NCI-H460 (cell line): ENCODE results near the gene MAP4K3. TPM values are rescaled to one million over a fixed set of nuclear protein-coding genes. Genes with fewer than 3 reads are reported as not detected.
A peak's percentile ranks its signal among the peaks of the same experiment; 100 is the strongest.

Source experiments
- DNase-seq: peaks from one replicate; pipeline ENCODE4 v3.0.0-alpha.2; 2016; ENCODE audit warnings: low read depth; ENCODE audit errors: extremely low read depth
- polyA plus RNA-seq: library from polyadenylated mRNA; depleted of rRNA; stranded (reverse); fragments of >200 nt; gene quantifications from 2 replicates; pipeline ENCODE4 v1.2.3, GENCODE V29; 2014; cell fraction: nucleus; rRNA removed
- total RNA-seq: library from RNA; depleted of rRNA; stranded (reverse); fragments of >200 nt; shearing (Covaris generic); gene quantifications from 2 replicates; pipeline ENCODE4 v1.2.3, GENCODE V29; 2014; rRNA removed

Gene MAP4K3
- 24.9 and 30.5 TPM in 2 replicates for total RNA-seq
- polyA plus RNA-seq = 37.7 and 43.0 TPM in 2 replicates

DNA sequence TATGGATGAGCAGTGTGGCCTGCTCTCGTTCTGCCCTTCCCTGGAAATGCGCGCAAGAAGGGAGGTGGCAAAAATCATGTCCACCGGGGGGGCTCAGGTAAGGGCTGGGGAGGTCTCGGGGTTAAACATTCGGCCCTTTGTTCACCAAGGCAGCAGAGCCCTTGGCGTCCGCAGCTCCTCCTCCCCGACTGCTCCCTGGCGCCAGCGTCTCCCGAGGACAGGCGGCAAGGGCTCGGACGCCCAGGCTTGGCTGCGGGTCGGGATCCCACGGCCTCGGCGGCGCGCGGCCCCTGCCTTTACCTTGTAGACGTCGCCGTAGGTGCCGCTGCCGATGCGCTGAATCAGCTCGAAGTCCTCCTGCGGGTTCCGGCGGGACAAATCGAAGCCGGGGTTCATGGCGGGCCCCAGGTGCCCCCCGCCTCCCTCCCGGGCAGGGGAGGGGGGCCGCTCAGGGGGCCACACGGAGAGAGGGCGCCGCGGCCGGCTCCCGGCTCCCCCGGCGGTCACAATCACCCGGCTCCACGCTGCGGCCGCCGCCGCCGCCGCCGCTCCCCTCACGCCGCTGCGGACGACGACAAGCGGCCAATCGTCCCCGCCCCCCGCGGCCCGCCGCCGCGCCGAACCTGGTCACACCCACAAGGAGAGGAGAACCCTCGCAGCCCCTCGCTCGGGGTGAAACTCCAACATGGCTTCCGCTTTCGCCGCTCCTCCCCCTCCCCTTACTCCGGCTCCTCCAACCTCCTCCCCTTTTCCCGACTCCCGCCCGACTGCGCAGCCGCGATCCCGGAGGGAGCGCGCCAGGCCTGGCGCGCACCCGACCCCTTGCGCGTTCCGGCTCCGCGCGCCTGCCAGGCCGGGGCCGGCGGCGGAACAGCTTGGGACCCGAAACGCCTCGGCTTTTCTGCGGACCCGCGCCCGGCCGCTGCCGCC lies at the start of gene MAP4K3:
Gene MAP4K3, minus strand, starts transcription at position 694 of the 930 bp plus-strand sequence. Its CDS starts 298 bp downstream, at position 396.
- DNase-seq = peak; percentile 93

DNA sequence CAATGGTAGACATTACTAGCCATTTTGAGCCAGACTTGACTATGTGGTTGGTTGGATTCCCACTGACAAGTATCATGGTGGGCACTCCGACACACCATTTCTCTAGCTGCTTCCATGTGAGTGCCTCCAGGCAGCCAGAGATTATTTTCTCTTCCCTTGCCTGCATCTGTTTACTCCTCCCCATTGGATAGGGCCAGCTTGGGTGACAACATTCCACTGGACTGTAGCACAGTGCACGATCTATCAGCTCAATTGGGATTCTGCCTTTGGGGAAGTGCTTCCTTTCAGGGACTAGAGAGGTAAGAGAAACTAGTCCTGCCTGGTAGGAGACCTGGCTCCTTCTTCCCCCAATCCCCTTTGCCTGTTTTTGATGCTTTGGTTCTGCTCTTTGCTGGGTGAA lies 49.0 kb upstream of the MAP4K3 start:
- DNase-seq = no peak

DNA sequence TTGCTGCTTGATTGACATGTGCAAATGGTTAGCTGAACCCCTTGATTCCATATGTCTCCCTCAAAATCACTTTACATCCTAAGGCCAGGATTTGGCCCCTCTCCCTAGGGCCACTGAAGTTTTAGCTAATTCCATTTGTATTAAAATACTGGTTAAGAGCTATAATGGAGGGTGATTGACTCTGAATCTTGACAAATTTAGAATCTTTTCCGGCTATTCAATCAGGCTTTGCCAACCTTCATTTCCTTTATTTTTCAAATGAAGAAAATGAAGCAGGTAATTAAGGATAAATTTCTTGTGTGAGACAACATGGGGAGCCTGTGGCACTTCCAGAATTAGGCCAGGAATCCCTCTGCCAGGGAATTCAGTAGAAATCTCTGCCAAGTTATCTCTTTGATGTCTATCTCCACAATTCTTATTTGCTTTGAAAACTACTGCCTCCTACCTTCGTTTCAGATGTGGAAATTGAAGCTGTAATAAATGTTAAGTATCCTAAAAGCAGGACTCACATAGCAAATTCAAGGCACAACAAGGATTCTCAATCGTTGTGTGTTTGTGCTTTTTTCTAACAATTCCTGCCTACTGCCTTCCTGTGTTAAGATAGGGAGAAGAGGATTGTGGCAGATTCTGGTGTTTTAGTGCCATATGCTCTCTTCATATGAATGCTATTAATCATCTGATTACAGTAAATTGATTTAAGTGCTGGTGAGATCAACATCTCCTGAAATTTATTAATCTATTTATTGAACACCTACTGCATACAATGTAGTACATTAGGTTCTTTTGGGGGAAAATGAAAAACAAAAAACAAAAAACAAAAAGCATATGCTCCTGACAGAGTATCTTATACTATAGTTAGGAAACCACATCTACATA lies 47.8 kb upstream of the MAP4K3 start:
- no peak for DNase-seq

GRCh38 chr2:39484206-39484605 lies 47.1 kb upstream of the MAP4K3 start:
- DNase-seq = no peak

- no peak for DNase-seq
These were observed 46.4 kb upstream of the MAP4K3 start for GRCh38 chr2:39483534-39483933.

DNA sequence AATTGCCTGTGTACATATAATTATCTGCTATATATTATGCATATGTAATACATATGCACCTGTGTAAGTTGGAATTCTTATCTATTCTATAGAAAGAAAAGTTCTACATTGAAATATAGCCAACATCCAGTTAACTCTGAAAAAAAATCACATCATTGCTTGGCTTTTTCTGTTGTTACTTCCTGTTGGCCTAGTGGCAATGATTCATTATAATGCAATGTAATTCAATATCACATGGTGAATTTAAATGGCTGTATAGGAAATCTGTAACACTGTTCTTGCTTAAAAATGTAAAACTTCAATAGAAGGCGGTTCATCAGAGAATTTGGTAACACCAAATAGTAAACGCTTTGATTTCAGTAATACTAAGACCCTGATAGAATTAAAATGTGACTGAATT lies 44.5 kb upstream of the MAP4K3 start:
- DNase-seq = no peak

GRCh38 chr2:39479696-39480095 lies 42.6 kb upstream of the MAP4K3 start:
- DNase-seq = no peak

- DNase-seq = no peak
These were observed 42.1 kb upstream of the MAP4K3 start for GRCh38 chr2:39479053-39479670.

DNA sequence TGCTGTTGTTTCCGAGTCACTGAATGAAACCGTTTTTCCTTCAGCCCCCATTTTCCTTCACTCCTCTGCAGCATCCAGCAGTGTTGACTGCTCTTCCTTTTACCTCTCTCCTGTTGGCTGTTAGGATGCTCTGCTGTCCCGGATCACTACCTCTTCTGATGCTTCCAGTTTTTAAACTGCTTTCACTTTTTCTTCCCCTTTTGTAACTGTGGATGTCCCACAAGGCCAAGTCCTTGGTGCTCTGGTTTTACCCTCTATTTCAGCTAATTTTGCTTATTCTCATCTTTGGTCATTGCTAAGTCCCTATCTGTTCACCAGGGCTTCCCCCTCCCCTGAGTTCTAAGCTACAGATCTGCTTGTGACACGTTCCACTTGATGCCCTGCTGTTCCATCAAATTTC lies 39.4 kb upstream of the MAP4K3 start:
- no peak for DNase-seq

- DNase-seq = no peak
These were observed 37.9 kb upstream of the MAP4K3 start for GRCh38 chr2:39475006-39475405.

GRCh38 chr2:39470580-39470979 lies 33.5 kb upstream of the MAP4K3 start:
- no peak for DNase-seq

GRCh38 chr2:39469807-39470206 lies 32.7 kb upstream of the MAP4K3 start:
- DNase-seq = no peak

GRCh38 chr2:39468579-39469451 lies 31.7 kb upstream of the MAP4K3 start:
- no peak for DNase-seq

- no peak for DNase-seq
These were observed 29.2 kb upstream of the MAP4K3 start for GRCh38 chr2:39466311-39466710.

DNA sequence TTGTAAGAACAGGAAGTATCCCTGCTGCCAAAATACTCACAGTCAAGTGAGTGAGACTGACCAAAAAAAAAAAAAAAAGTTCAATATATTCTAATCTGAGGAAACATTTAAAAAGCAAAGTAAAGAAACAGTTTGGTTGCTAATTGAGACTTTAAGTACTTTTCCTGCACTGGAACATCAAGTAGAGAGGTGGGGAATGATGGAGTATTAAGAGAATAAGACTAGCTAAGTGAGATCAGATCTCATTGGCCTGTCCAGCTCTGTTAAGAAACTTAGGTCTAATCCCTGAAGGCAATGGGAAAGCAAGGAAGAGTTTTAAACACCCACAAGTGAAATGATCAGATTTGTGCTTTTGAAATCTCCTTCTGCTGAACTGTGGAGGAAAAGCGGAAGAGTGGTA lies 27.8 kb upstream of the MAP4K3 start:
- DNase-seq = no peak

DNA sequence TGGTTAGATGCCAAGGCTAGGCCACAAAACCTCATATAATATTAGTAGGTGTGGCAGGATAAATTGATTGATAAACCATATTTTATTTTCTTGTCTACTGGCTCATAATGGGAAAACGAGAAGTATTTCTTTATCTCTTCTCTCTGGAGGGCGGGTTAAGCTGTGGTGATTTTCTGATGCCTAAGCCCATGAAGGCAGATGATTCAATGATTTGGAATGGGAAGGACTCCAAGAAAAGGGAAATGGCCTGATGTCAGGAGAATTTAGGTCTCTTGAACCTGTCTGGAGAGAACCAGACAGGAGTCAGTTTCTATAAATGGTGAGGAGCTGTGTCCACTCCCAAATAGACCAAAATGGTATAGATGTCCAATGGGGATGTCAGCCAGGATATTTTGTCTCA lies 18.7 kb upstream of the MAP4K3 start:
- DNase-seq = no peak

DNA sequence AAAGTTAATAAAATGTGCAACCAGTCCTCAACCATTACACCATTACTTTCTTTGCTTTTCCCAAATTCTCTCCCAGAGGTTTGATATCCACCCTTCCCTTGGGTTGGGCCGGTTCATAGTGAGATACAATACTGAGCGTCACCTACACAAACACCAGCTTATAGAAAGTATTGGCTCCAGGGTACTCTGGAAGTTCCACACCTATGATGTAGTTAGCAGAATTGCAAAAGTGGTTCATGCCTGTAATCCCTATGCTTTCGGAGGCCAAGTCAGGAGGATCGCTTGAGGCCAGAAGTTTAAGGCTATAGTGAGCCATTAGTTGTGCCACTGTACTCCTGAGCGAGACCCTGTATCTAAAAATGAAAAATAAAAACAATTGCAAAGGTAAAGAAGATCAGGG lies 15.3 kb upstream of the MAP4K3 start:
- no peak for DNase-seq

GRCh38 chr2:39451954-39452353 lies 14.9 kb upstream of the MAP4K3 start:
- no peak for DNase-seq

DNA sequence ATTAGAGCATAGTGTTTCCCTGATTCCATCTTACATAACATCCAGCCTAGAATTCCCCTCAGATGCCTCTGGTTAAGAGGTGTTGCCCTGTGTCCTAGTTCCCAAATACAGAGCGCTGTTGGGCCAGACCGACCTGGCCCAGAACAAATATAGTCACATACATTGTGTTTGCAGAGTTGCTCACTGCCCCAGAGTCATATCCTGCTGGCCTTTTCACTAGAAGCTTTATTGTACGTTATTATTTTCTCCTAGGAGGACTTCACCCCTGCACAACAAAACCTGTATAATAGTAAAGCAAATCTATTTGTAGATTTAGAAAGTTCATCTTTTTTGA lies 11.1 kb upstream of the MAP4K3 start:
- DNase-seq = no peak
